ENCODE measurements around the gene THEM5.

The THEM5 gene

DNA sequence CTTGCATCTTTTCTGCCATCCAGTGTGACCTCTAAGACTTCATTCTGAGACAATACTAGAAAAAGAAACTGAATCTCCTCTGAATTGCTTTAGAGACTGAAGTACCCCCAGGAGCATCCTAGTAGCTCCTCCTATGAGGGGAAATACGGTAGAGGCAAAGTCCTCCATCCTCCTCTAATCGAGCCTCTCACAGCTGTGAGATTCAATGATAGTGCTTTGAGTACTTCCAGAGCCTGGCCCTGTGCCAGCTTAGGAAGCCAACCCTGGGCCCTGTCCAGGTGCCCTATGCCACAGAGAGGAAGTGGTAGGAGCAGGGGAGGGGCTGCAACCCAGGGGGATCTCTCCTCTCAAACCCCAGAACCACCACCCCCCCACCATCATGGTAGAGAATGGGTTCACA is 32.6 kb downstream of the THEM5 start:
- no peak overlapping the region for H3K4me3 Mint-ChIP-seq
- no peak for DNase-seq (ENCODE audit: low spot score in 2 of 2)
- peaks cover 43% of the 10 kb centered on the region for H3K4me1 Mint-ChIP-seq
- H3K27me3 Mint-ChIP-seq = no peaks in the 10 kb centered on the region
- ATAC-seq (replicated peaks; ENCODE audit: extremely low read depth, poor library complexity, severe bottlenecking) = no peak
- peaks cover 4% of the 10 kb centered on the region for H3K36me3 Mint-ChIP-seq (ENCODE audit: insufficient read depth)
- H3K27ac Mint-ChIP-seq (ENCODE audit: low read depth) = peak overlapping the region; percentile 26
- no peaks in the 10 kb centered on the region for H3K9me3 Mint-ChIP-seq

- peaks cover 4% of the 10 kb centered on the region for H3K36me3 Mint-ChIP-seq (ENCODE audit: insufficient read depth)
- ATAC-seq (replicated peaks; ENCODE audit: extremely low read depth, poor library complexity, severe bottlenecking) (no peak), DNase-seq (ENCODE audit: low spot score in 2 of 2) (no peak)
- peak overlapping the region; percentile 67 for H3K27ac Mint-ChIP-seq (ENCODE audit: low read depth)
- H3K9me3 Mint-ChIP-seq = no peaks in the 10 kb centered on the region
- H3K27me3 Mint-ChIP-seq = no peaks in the 10 kb centered on the region
- H3K4me3 Mint-ChIP-seq = no peak overlapping the region
- H3K4me1 Mint-ChIP-seq = peaks cover 51% of the 10 kb centered on the region
Observed at GRCh38 chr1:151819976-151820623, 33.4 kb downstream of the THEM5 start.

GRCh38 chr1:151819227-151819835 is 34.2 kb downstream of the THEM5 start:
- Mint-ChIP-seq H3K36me3 (ENCODE audit: insufficient read depth) (peaks cover 1% of the 10 kb centered on the region), H3K4me3 (no peak overlapping the region), H3K4me1 (peaks cover 57% of the 10 kb centered on the region), H3K27ac (ENCODE audit: low read depth) (peak overlapping the region; percentile 67), H3K9me3 (no peaks in the 10 kb centered on the region), H3K27me3 (no peaks in the 10 kb centered on the region)
- DNase-seq (ENCODE audit: low spot score in 2 of 2) = no peak
- no peak for ATAC-seq (replicated peaks; ENCODE audit: extremely low read depth, poor library complexity, severe bottlenecking)

DNA sequence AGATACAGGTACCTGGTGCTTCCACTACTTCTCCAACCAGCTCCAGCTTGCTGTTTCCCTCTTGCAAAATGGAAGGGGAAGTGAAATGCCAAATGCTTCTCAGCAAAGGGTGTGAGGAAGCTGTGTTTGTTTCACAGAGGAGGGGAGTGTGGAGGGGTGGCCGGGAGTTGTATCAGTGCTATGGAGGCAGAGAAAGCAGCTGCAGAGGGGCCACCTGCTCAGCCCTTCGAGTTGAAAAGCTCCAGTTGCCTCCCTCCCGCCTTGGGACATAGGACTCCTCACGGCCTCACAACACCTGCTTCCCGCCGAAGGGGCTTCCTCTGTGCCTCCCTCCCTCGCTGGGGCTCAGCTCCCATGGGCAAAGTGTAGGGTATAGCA is 36.2 kb downstream of the THEM5 start:
- Mint-ChIP-seq H3K4me3 (no peak overlapping the region), H3K4me1 (peaks cover 62% of the 10 kb centered on the region), H3K27ac (ENCODE audit: low read depth) (no peak overlapping the region), H3K36me3 (ENCODE audit: insufficient read depth) (peaks cover 1% of the 10 kb centered on the region), H3K27me3 (no peaks in the 10 kb centered on the region), H3K9me3 (no peaks in the 10 kb centered on the region)
- ATAC-seq (replicated peaks; ENCODE audit: extremely low read depth, poor library complexity, severe bottlenecking) (no peak), DNase-seq (ENCODE audit: low spot score in 2 of 2) (no peak)

DNA sequence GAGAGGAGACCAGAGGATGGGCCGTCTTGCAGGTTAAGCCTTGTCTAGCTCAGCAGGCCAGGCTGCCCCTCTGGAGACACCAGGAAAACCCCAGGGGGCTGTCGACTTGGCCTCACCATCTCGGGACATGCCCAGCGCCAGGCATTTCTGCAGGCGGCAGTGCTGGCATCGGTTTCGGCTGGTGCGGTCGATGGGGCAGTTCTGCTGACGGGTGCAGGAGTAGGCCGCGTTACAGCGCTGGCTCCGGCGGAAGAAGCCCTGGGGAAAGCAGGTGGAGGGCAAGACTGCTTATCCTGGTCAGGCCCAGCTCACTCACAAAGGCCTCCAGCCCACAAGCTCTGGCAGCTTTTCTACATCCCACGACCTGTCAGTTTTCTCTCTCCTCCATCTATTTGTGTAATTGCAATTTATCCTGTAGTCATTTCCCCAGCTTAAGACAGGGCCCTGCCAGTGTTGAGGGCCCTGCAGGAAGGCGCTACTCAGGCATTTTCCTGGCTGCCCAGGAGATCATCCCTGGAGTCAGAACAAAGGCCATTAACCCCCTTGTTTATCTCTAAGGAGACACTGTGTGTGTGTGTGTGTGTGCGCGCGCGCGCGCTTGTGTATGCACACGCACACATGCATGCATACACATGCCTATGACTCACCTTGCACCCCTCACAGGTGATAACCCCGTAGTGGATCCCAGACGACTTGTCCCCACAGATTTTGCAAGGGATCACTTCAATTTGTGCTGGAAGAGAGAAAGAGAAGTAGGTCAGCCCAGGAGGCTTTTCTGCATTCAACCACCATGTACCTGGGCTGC is 36.8 kb downstream of the THEM5 start:
- ATAC-seq (replicated peaks; ENCODE audit: extremely low read depth, poor library complexity, severe bottlenecking) = no peak

GRCh38 chr1:151815716-151816327 is 37.7 kb downstream of the THEM5 start:
- Mint-ChIP-seq H3K27me3 (no peaks in the 10 kb centered on the region), H3K36me3 (ENCODE audit: insufficient read depth) (peaks cover 1% of the 10 kb centered on the region), H3K4me1 (peaks cover 47% of the 10 kb centered on the region), H3K9me3 (no peaks in the 10 kb centered on the region), H3K4me3 (peak overlapping the region; percentile 10), H3K27ac (ENCODE audit: low read depth) (peak overlapping the region; percentile 5)
- ATAC-seq (replicated peaks; ENCODE audit: extremely low read depth, poor library complexity, severe bottlenecking) = peak; percentile 83
- peak in 1 of 2 donors; percentile 30 for DNase-seq (ENCODE audit: low spot score in 2 of 2)

More for the DNA sequence above, 36.8 kb downstream of the THEM5 start:
- Mint-ChIP-seq H3K36me3 (ENCODE audit: insufficient read depth) (peaks cover 1% of the 10 kb centered on the region), H3K27ac (ENCODE audit: low read depth) (peak overlapping the region; percentile 5), H3K4me3 (no peak overlapping the region), H3K4me1 (peaks cover 56% of the 10 kb centered on the region), H3K27me3 (no peaks in the 10 kb centered on the region), H3K9me3 (no peaks in the 10 kb centered on the region)
- no peak for DNase-seq (ENCODE audit: low spot score in 2 of 2)

DNA sequence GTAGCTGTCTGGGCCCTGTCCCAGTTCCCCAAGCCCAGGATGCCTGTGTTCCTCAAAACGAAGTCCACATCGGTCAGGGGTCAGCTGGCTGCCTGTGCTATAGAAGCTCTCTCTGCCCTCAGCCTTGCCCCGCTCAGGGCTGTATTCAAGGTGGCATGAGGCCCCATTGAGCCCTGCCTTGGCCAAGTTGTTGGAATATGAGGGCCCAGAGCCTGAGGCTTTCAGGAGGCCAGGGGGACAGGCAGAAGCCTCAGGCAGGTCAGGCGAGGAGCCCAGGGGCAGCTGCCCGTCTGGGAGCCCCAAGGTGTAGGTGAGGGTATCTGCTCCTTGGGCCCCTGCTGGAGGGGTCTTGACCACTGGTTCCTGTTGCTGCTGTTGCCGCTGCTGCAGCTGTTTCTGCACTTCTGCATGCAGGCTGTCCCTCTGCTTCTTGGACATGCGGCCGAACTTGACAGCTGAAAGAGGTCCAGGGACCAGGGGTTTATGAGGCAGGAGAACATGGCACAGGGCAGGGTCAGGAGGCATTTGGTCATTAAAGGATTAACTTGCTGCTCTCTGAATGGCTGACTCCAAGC is 38.5 kb downstream of the THEM5 start:
- H3K4me1 Mint-ChIP-seq = peaks cover 40% of the 10 kb centered on the region
- ATAC-seq (replicated peaks; ENCODE audit: extremely low read depth, poor library complexity, severe bottlenecking) = no peak
- H3K27ac Mint-ChIP-seq (ENCODE audit: low read depth) = peak overlapping the region; percentile 5
- H3K4me3 Mint-ChIP-seq = peak overlapping the region; percentile 10
- peaks cover 1% of the 10 kb centered on the region for H3K36me3 Mint-ChIP-seq (ENCODE audit: insufficient read depth)
- DNase-seq (ENCODE audit: low spot score in 2 of 2) = no peak
- no peaks in the 10 kb centered on the region for H3K27me3 Mint-ChIP-seq
- no peaks in the 10 kb centered on the region for H3K9me3 Mint-ChIP-seq

- Mint-ChIP-seq H3K4me1 (peaks cover 40% of the 10 kb centered on the region), H3K9me3 (no peaks in the 10 kb centered on the region), H3K27ac (ENCODE audit: low read depth) (no peak overlapping the region), H3K4me3 (no peak overlapping the region), H3K27me3 (no peaks in the 10 kb centered on the region), H3K36me3 (ENCODE audit: insufficient read depth) (no peaks in the 10 kb centered on the region)
- no peak for DNase-seq (ENCODE audit: low spot score in 2 of 2)
- no peak for ATAC-seq (replicated peaks; ENCODE audit: extremely low read depth, poor library complexity, severe bottlenecking)
Observed at GRCh38 chr1:151814426-151814825, 39.1 kb downstream of the THEM5 start.

DNA sequence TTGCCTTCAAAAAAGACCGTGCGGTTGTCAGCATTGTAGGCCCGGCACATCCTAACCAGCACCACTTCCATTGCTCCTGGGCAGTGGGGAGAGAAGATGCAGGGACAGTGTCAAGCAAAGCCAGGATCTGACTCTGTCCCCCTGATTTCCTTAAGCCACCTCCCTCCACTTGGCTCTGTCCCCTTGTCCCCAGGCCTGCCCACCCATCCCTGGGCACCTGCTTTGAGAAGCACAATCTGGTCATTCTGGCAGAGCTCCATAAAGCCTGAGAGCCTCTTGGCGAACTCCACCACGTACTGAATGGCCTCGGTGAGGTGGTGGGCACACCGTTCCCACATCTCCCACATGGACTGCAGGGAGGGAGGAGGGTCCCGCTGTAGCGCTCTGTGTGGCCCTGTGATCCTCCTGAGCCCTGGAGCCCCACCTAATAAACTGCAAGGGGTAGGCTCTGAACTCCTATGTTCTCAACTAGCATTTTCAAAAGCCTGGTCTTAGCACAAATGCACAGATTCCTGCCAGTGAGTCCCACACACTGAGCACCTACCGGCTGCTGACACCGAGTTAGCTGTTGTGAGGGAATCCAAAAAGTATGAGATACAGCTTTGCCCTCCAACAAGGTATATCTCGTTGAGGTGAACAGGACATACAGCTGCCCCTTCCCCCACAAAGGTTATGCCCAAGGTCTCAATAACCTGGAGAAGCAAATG is 40.1 kb downstream of the THEM5 start:
- H3K27me3 Mint-ChIP-seq = no peaks in the 10 kb centered on the region
- H3K27ac Mint-ChIP-seq (ENCODE audit: low read depth) = no peak overlapping the region
- no peak for DNase-seq (ENCODE audit: low spot score in 2 of 2)
- H3K9me3 Mint-ChIP-seq = no peaks in the 10 kb centered on the region
- ATAC-seq (replicated peaks; ENCODE audit: extremely low read depth, poor library complexity, severe bottlenecking) = no peak
- H3K36me3 Mint-ChIP-seq (ENCODE audit: insufficient read depth) = no peaks in the 10 kb centered on the region
- H3K4me1 Mint-ChIP-seq = peaks cover 36% of the 10 kb centered on the region
- no peak overlapping the region for H3K4me3 Mint-ChIP-seq

DNA sequence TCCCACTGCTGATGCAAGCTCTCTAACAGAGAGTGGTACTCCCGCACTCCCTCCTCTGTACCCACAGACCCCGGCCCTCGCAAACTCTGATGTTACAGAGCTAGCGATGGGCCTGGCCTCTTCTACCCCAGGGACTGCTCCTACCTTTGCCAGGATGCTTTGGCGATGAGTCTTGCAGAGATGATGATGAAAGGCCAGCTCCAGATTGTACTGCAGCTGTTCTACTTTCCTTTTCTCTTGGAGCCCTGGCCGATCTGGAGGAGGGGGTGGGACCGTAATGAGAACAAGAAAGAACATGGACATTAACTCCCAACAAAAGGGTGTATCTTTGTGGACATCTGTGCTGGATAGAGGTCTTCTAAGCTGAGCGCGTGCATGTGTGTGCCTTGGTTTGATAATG is 42.3 kb downstream of the THEM5 start:
- Mint-ChIP-seq H3K4me1 (peaks cover 22% of the 10 kb centered on the region), H3K4me3 (no peak overlapping the region), H3K27me3 (no peaks in the 10 kb centered on the region), H3K36me3 (ENCODE audit: insufficient read depth) (no peaks in the 10 kb centered on the region), H3K27ac (ENCODE audit: low read depth) (no peak overlapping the region), H3K9me3 (no peaks in the 10 kb centered on the region)
- ATAC-seq (replicated peaks; ENCODE audit: extremely low read depth, poor library complexity, severe bottlenecking) (no peak), DNase-seq (ENCODE audit: low spot score in 2 of 2) (no peak)

DNA sequence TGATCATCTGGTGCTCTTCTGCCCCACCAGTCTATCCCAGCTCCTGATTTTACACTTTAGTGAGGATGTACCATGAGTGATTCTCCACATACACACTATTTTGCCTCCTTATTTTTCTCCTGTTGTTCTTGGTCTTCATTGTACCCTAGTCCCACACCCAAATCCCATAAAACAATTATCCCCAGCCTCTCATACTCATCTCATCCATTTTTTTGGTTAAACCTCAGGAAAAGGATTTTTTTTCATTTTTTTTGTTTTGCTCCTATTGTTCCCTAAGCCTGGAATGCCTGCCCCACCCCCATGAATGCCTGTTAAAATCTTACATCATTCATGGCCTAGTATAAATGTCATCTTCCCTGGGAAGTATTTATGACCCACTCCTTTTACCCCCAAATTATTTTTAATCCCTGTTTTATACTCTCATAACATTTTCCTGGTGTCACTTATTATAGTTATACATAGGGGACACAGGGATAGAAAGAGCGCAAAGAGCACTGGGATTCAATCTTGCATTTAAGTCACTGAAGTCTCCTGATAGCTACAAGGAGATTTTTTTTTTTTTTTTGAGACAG is 43.4 kb downstream of the THEM5 start:
- no peaks in the 10 kb centered on the region for H3K9me3 Mint-ChIP-seq
- H3K27ac Mint-ChIP-seq (ENCODE audit: low read depth) = no peak overlapping the region
- no peaks in the 10 kb centered on the region for H3K27me3 Mint-ChIP-seq
- H3K36me3 Mint-ChIP-seq (ENCODE audit: insufficient read depth) = no peaks in the 10 kb centered on the region
- H3K4me1 Mint-ChIP-seq = peaks cover 11% of the 10 kb centered on the region
- H3K4me3 Mint-ChIP-seq = no peak overlapping the region
- no peak for ATAC-seq (replicated peaks; ENCODE audit: extremely low read depth, poor library complexity, severe bottlenecking)
- no peak for DNase-seq (ENCODE audit: low spot score in 2 of 2)
